Neutrophil (primary cell): ENCODE data around the gene GABBR2.

Source experiments
- H3K27ac ChIP-seq: fragments of 200-600 bp; sonication (generic); 2 replicates; pipeline ENCODE4 v1.5.1; 2016; ENCODE audit warnings: mild to moderate bottlenecking, moderate library complexity
- H3K27me3 ChIP-seq: fragments of 200-600 bp; sonication (generic); 2 replicates; pipeline ENCODE4 v1.6.0; 2016; ENCODE audit warnings: mild to moderate bottlenecking
- H3K36me3 ChIP-seq: fragments of 200-600 bp; sonication (generic); 2 replicates; pipeline ENCODE4 v1.5.1; 2017
- H3K4me1 ChIP-seq, 2 experiments: fragments of 200-600 bp in 1 of 2; sonication (generic) in 1 of 2; 1 replicate in 1 of 2; 2 replicates in 1 of 2; pipeline versions ENCODE4 v1.5.1 to v1.6.1; 2013 to 2016; ENCODE audit warnings: low read depth in 1 of 2, low read length in 1 of 2, mild to moderate bottlenecking in 1 of 2, moderate library complexity in 1 of 2; ENCODE audit not compliant: control insufficient read depth in 1 of 2, insufficient read depth in 1 of 2
- H3K4me3 ChIP-seq, 2 experiments: fragments of 200-600 bp in 1 of 2; sonication (generic) in 1 of 2; 1 replicate in 1 of 2; 2 replicates in 1 of 2; pipeline ENCODE4 v1.5.1; 2013 to 2016; ENCODE audit warnings: low read depth in 1 of 2, low read length in 1 of 2, mild to moderate bottlenecking in 1 of 2, moderate library complexity in 1 of 2
- H3K9me3 ChIP-seq: fragments of 200-600 bp; sonication (generic); 2 replicates; pipeline ENCODE4 v1.5.1; 2016
- TF ChIP-seq, protein P1 (sequence below): fragments of 200-600 bp; sonication (generic); IDR thresholded peaks from 2 replicates; pipeline ENCODE4 v1.5.1; 2016; ENCODE audit warnings: antibody characterized with exemption

The GABBR2 gene

DNA sequence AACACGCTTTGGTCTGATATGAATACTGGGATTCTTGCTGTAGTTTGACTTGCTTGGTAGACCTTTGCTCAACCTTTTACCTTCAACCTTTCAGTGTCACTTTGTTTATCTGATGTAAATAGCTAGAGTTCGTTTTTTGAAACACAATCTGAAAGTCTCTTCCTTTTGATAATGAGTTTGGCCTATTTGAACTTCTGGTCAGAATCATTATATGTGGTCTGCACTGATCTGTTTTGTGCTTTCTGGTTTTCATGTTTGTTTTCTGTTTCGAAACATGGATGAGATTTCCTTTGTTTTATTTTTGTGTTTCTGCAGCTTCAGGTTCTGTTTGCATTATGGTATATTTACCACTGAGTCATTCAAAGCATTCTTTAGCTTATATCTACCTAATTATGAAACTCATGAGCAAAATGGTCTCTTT lies 217.5 kb downstream of the GABBR2 start:
- no peaks in the 10 kb centered on the region for H3K4me1 ChIP-seq
- H3K27ac ChIP-seq: no peak overlapping the region
- H3K9me3 ChIP-seq: no peaks in the 10 kb centered on the region
- peaks cover 16% of the 10 kb centered on the region for H3K27me3 ChIP-seq
- no peaks in the 10 kb centered on the region for H3K36me3 ChIP-seq
- TF ChIP-seq, protein P1, sequence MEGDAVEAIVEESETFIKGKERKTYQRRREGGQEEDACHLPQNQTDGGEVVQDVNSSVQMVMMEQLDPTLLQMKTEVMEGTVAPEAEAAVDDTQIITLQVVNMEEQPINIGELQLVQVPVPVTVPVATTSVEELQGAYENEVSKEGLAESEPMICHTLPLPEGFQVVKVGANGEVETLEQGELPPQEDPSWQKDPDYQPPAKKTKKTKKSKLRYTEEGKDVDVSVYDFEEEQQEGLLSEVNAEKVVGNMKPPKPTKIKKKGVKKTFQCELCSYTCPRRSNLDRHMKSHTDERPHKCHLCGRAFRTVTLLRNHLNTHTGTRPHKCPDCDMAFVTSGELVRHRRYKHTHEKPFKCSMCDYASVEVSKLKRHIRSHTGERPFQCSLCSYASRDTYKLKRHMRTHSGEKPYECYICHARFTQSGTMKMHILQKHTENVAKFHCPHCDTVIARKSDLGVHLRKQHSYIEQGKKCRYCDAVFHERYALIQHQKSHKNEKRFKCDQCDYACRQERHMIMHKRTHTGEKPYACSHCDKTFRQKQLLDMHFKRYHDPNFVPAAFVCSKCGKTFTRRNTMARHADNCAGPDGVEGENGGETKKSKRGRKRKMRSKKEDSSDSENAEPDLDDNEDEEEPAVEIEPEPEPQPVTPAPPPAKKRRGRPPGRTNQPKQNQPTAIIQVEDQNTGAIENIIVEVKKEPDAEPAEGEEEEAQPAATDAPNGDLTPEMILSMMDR: no peak
- no peak overlapping the region for H3K4me3 ChIP-seq

DNA sequence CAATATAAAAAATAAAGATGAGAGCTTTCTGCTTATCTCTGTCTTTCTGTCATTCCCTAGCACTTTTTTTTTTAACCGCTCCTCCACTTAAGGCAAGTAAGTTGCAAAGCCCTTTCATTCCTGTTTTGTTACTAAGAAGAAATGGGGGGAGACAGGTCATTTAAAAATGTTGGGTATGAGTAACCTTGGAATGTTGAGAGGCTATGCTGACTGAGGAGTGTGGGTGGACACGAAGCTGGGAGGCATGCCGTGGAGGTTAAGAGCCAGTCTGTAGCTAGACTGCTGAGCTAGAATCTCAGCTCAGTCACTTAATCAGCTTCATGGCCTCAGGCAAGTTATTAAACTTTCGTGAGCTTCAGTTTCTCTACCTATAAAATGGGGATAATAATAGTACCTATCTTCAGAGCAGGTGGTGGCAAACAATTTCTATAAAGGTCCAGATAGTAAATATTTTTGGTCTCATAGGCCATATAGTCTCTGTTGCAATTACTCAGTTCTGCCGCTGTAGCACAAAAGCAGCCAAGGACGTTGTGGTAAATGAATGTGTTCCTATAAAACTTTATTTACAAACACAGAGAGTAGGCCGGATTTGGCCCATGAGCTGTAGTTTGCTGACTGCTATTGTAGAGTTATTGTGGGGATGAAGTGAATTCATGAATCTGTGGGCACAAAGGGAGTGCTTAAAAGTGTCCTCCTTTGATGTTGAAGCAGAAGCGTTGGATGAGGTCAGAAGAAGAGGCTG lies 220.0 kb downstream of the GABBR2 start:
- no peak overlapping the region for H3K4me3 ChIP-seq
- H3K36me3 ChIP-seq: no peaks in the 10 kb centered on the region
- no peaks in the 10 kb centered on the region for H3K9me3 ChIP-seq
- H3K4me1 ChIP-seq: no peaks in the 10 kb centered on the region
- no peak overlapping the region for H3K27ac ChIP-seq
- TF ChIP-seq, protein P1: no peak
- H3K27me3 ChIP-seq: peaks cover 33% of the 10 kb centered on the region

DNA sequence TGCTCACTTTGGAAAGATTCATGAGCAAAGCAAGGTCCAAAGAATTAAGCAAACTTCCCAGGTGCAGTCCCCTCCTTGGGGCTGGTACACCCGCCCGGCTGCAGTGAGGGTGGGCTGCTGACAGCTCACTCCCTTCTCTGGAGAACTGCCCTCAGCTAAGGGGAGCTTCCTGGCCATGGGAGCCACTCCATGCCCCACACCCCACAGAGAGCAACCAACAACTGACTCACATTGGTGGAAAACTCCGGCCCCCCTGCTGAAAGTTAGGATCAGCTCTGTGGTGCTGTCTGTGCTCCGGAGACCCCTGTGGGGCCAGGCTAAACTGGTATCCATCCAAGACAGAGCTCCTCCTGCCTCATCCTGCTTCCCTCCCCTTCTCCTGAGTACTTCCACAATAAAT lies 223.0 kb downstream of the GABBR2 start:
- H3K4me1 ChIP-seq: no peaks in the 10 kb centered on the region
- no peaks in the 10 kb centered on the region for H3K9me3 ChIP-seq
- TF ChIP-seq, protein P1: no peak

DNA sequence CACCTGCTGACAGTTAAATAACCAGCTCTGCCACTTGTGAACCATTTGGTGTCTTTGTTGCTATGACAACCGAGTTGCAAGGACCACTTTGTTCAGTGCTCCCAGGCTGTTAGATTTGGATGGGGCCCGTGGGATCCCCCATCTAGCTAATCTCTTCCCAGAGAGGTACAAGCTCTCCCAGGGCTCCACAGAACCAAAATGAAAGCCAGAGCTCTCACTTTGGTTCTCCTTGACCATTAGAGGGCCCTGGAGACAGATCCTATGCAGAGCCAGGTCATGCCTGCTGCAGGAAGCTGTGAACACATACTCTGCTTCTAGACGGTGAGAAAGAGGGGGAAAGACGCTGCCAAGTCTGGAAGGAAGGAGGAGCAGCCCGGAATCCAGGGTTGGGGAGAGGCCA lies 224.6 kb downstream of the GABBR2 start:
- Histone ChIP-seq H3K4me3 (no peak overlapping the region), H3K27ac (no peak overlapping the region), H3K4me1 (no peaks in the 10 kb centered on the region), H3K27me3 (peaks cover 61% of the 10 kb centered on the region), H3K9me3 (no peaks in the 10 kb centered on the region), H3K36me3 (no peaks in the 10 kb centered on the region)
- TF ChIP-seq, protein P1: no peak

More for the DNA sequence above, 223.0 kb downstream of the GABBR2 start:
- Histone ChIP-seq H3K27me3 (peaks cover 51% of the 10 kb centered on the region), H3K36me3 (no peaks in the 10 kb centered on the region), H3K4me3 (no peak overlapping the region), H3K27ac (no peak overlapping the region)

DNA sequence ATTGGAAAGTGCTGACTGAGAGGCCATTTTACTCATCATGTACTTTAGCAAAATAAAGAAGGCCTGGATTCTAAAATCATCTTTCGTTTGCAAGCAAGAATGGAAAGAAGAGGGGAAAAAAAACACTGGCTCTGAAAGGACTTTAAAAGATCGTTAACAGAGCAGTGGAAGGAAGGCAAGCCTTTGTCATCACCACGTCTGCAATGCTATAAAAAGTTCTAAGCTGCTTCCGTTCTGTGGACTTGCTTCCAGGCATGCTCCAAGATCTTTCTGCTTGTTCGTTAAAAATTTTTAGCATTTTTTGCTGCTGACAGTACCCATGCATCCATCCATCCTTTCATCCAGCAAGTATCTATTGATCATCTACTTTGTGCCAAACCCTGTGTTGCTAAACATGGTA lies 226.5 kb downstream of the GABBR2 start:
- TF ChIP-seq, protein P1: no peak
- no peaks in the 10 kb centered on the region for H3K9me3 ChIP-seq
- H3K36me3 ChIP-seq: no peaks in the 10 kb centered on the region
- peaks cover 76% of the 10 kb centered on the region for H3K27me3 ChIP-seq
- no peak overlapping the region for H3K27ac ChIP-seq
- no peak overlapping the region for H3K4me3 ChIP-seq
- no peaks in the 10 kb centered on the region for H3K4me1 ChIP-seq
